GM12874 (cell line): ENCODE measurements around the gene ACP3.

Source experiments
- TF ChIP-seq, protein P1 (sequence below): IDR thresholded peaks from 2 replicates; pipeline ENCODE4 v1.5.1; 2011; ENCODE audit warnings: low read depth, mild to moderate bottlenecking, control low read depth, low read length, moderate library complexity; ENCODE audit not compliant: insufficient read depth

The ACP3 gene

DNA sequence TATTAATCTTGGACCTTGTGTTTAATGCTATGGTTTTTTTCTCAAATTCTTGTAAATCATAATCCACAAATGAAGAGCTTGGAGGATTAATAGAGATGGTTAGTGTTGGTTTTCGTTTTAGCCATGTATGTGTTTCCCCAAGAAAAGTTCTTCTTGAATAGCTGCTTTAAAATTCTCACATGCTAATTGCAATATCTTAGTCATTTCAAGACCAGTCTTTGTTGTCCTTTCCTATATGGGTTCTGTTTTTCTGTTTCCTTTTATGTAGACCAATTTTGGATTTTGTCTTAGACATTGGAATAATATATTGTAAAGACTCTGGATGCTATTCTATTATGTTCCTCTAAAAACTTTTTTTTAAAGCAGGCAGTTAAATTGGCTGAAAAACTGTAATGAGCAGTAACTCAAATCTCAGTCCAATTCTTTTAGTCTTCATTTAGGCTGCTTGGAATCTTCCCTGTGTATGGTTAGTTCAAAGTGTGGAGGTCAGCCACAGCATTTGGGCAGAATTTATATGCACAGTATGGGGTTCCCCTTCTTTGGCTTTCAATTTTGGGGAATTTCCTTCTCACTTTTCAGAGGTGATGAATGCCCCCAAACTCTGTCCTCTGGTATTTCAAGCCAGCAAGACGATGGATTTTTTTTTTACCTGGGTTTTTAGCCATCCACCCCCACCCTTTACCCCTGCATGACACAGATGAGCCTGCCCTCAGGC lies 61.0 kb downstream of the ACP3 start:
- TF ChIP-seq, protein P1, sequence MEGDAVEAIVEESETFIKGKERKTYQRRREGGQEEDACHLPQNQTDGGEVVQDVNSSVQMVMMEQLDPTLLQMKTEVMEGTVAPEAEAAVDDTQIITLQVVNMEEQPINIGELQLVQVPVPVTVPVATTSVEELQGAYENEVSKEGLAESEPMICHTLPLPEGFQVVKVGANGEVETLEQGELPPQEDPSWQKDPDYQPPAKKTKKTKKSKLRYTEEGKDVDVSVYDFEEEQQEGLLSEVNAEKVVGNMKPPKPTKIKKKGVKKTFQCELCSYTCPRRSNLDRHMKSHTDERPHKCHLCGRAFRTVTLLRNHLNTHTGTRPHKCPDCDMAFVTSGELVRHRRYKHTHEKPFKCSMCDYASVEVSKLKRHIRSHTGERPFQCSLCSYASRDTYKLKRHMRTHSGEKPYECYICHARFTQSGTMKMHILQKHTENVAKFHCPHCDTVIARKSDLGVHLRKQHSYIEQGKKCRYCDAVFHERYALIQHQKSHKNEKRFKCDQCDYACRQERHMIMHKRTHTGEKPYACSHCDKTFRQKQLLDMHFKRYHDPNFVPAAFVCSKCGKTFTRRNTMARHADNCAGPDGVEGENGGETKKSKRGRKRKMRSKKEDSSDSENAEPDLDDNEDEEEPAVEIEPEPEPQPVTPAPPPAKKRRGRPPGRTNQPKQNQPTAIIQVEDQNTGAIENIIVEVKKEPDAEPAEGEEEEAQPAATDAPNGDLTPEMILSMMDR = no peak

GRCh38 chr3:132378846-132379245 lies 61.6 kb downstream of the ACP3 start:
- TF ChIP-seq, protein P1 = no peak

DNA sequence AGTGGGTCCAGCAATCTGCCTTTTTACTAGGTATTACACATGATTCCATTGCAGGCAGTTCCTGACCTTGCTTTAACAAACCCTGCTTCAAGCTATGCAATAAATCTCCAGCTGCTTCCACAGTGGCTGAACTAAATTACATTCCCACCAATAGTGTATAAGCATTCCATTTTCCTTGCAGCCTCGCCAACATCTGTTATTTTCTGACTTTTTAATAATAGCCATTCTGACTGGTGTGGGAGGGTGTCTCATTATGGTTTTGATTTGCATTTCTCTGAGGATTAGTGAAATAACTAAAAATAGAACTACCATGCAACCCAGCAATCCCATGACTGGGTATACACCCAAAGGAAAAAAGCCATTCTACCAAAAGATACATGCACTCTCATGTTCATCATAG lies 63.7 kb downstream of the ACP3 start:
- TF ChIP-seq, protein P1 = no peak

- TF ChIP-seq, protein P1 = no peak
These were observed 64.2 kb downstream of the ACP3 start for GRCh38 chr3:132381348-132381944.

- TF ChIP-seq, protein P1 = no peak
These were observed 65.1 kb downstream of the ACP3 start for GRCh38 chr3:132382267-132382666.

GRCh38 chr3:132382688-132383194 lies 65.5 kb downstream of the ACP3 start:
- TF ChIP-seq, protein P1 = no peak

GRCh38 chr3:132386259-132386658 lies 69.1 kb downstream of the ACP3 start:
- TF ChIP-seq, protein P1 = no peak
